ENCODE measurements around the gene FBRSL1. TPM values are rescaled to one million over a fixed set of nuclear protein-coding genes. Genes with fewer than 3 reads are reported as not detected.

Gene FBRSL1
- total RNA-seq, 1 donor from 2014 or later = 108 TPM

DNA sequence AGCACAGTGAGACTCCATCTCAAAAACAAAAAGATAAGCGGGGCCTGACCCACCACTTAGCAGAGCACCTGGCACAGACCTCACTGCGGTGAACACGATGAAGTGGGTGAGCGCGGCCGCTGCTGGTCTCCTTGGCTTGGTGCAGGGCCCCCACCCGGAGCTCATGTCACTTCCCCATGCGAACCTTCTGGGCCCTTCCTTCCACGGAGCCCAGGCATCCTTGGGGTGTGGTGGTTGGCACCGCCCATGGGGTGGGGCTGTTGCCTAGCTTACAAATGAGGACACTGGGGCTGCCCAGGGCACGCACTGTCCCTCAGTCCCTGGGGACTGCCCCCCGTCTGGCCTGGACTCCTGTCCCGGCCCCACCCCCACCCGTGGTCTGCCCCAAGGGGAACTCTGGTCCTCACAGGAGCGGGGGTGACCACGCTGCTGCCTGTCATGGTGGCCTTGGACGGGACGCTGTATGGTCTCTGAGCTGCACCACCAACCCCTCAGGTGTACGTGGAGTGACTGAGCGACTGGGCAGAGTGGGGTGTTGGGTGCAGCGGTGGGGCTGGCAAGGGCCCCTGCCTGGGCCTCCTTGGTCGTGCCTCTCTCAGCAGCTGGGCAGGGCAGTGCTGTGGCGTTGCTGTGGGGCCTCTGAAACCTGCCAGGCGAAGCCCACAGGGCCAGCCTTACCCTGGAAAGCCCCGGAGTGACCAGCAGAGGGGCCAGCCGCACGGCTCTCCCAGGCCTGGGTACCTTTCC lies 15.3 kb downstream of the FBRSL1 start:
- Mint-ChIP-seq H3K27me3 (no peaks in the 10 kb centered on the region), H3K36me3 (no peaks in the 10 kb centered on the region), H3K4me3 (no peak overlapping the region), H3K4me1 (ENCODE audit: unreplicated experiment) (peaks cover 19% of the 10 kb centered on the region), H3K27ac (peak overlapping the region; percentile 84), H3K9me3 (no peaks in the 10 kb centered on the region)
- TF ChIP-seq, protein P1, sequence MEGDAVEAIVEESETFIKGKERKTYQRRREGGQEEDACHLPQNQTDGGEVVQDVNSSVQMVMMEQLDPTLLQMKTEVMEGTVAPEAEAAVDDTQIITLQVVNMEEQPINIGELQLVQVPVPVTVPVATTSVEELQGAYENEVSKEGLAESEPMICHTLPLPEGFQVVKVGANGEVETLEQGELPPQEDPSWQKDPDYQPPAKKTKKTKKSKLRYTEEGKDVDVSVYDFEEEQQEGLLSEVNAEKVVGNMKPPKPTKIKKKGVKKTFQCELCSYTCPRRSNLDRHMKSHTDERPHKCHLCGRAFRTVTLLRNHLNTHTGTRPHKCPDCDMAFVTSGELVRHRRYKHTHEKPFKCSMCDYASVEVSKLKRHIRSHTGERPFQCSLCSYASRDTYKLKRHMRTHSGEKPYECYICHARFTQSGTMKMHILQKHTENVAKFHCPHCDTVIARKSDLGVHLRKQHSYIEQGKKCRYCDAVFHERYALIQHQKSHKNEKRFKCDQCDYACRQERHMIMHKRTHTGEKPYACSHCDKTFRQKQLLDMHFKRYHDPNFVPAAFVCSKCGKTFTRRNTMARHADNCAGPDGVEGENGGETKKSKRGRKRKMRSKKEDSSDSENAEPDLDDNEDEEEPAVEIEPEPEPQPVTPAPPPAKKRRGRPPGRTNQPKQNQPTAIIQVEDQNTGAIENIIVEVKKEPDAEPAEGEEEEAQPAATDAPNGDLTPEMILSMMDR (conservative IDR thresholded peaks at IDR 0.05) = no peak
- no peak for DNase-seq (ENCODE audit: extremely low spot score, unreplicated experiment)

DNA sequence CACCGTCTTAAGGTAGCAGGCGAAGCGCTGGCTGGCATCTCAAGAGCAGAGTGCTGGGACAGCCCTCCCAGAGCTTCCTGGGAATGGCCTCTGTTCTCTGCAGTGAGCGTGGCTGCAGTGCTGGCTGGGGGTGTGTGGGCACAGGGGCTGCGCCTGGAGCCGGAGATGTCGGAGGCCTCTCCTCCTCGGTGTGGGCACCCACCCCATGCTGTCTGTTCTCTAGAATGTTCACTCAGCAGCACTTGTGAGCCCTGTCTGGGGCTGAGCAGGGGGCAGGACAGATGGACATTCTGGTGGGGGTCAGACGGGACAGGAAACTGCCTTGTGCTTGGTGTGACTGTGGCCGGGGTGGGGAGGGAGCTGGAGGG lies 15.9 kb downstream of the FBRSL1 start:
- DNase-seq (ENCODE audit: extremely low spot score, unreplicated experiment) = no peak
- Mint-ChIP-seq H3K4me3 (peak overlapping the region; percentile 72), H3K27ac (peak overlapping the region; percentile 84), H3K4me1 (ENCODE audit: unreplicated experiment) (peaks cover 19% of the 10 kb centered on the region), H3K36me3 (no peaks in the 10 kb centered on the region), H3K27me3 (no peaks in the 10 kb centered on the region), H3K9me3 (no peaks in the 10 kb centered on the region)
- TF ChIP-seq, protein P1 (conservative IDR thresholded peaks at IDR 0.05) = no peak

DNA sequence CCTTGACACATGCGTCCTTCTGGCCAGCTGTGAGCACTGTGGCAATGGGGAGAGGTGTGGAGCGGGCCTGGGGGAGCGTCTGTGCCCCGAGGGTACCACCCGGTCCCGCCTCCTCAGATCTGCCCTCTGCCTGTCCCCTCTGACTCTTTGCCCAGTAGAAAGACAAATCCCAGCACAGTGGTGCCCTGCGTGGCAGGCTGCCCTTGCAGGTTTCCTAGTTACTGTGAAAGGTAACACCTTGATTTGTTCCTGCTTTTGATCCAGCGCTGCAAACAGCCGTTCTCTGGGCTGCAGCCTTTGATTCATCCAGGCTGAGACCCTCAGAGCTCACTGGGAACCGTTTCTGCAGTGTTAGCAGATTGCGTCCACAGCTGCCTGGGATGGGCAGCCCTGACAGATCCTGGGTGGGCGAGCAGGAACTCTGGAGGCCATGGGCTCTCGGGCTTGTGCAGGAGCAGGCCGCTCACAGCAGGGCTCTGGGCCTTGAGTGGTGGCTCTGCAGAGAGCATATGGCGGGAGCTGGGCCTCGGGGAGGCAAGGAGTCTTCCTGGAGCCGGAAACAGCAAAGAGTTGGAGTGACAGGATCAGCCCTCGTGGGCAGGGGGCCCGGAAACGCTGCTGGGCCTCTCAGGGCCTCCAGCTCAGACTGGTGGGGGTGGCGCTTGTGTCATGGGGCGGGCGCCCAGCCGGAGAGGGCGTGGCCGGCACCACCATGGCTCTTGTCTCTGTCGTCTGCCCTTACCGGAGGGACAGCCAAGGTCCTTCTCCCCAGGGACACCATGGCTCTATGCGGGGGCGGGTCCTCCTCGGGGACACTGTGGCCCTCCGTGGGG lies 16.6 kb downstream of the FBRSL1 start:
- Mint-ChIP-seq H3K36me3 (no peaks in the 10 kb centered on the region), H3K27me3 (no peaks in the 10 kb centered on the region), H3K4me1 (ENCODE audit: unreplicated experiment) (peaks cover 19% of the 10 kb centered on the region), H3K27ac (peak overlapping the region; percentile 84), H3K9me3 (no peaks in the 10 kb centered on the region), H3K4me3 (peak overlapping the region; percentile 72)
- TF ChIP-seq, protein P1 (conservative IDR thresholded peaks at IDR 0.05) = no peak
- DNase-seq (ENCODE audit: extremely low spot score, unreplicated experiment) = no peak

DNA sequence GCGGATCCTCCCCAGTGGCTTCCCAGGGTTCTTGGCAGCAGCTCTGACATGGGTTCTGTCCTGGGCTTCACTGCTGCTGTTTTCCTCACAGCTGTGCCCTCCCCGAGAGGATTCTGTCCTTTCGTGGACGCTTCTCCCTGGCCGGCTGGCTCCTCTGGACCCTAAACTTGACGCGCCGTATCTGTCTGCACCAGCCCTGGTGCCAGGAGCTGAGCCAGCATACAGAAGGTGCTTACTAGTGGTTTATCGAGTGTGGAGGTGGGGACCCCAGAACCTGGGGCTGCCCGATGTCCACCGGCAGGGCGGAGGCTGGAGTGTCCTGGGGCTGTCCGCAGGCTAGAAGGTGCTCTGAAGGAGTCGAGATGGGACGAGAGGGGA lies 17.2 kb downstream of the FBRSL1 start:
- Mint-ChIP-seq H3K27me3 (no peaks in the 10 kb centered on the region), H3K4me1 (ENCODE audit: unreplicated experiment) (peaks cover 15% of the 10 kb centered on the region), H3K27ac (no peak overlapping the region), H3K4me3 (no peak overlapping the region), H3K36me3 (no peaks in the 10 kb centered on the region), H3K9me3 (no peaks in the 10 kb centered on the region)
- TF ChIP-seq, protein P1 (conservative IDR thresholded peaks at IDR 0.05) = no peak
- DNase-seq (ENCODE audit: extremely low spot score, unreplicated experiment) = no peak

DNA sequence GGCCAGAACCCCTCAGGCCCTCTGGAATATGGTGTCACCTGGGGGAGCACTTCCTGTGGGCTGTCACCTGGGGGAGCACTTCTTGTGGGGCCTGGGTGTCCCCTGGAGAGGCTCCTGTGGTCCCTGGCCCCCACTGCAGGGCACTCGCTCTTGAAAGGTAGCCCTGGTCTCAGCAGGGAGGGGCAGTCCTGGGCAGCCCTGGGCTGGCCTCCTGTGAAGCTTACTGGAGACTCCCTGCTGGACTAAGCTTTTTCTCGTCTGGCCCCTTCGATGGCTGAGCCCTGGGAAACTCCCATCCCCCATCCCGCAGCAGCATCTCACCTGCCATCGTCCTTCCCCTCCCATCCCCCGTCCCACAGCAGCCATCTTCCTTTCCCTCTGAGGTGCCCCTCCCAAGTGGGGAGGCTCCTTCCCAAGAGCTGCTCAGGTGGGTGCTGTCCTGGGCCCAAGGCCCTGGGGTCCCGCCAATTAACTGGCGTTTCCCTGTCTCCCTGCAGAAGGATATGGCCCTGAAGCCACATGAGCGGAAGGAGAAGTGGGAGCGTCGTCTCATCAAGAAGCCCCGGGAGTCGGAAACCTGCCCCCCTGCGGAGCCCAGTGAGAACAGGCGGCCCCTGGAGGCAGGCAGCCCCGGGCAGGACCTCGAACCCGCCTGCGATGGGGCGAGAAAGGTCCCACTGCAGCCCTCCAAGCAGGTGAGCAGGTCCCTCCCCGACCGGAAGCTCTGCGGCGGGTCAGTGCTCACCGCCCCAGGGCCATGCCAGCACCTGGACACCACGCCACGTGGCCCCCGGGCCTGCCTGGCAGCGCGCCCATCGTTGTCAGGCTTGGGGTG lies 17.9 kb downstream of the FBRSL1 start:
- Mint-ChIP-seq H3K36me3 (no peaks in the 10 kb centered on the region), H3K4me1 (ENCODE audit: unreplicated experiment) (peaks cover 16% of the 10 kb centered on the region), H3K27ac (no peak overlapping the region), H3K9me3 (no peaks in the 10 kb centered on the region), H3K4me3 (no peak overlapping the region), H3K27me3 (no peaks in the 10 kb centered on the region)
- no peak for DNase-seq (ENCODE audit: extremely low spot score, unreplicated experiment)
- TF ChIP-seq, protein P1 (conservative IDR thresholded peaks at IDR 0.05) = no peak
